GM12874 (cell line): ENCODE data around the gene QSOX1.

Source experiments
- CTCF ChIP-seq: IDR thresholded peaks from 2 replicates; pipeline ENCODE4 v1.5.1; 2011; ENCODE audit warnings: low read depth, mild to moderate bottlenecking, control low read depth, low read length, moderate library complexity; ENCODE audit not compliant: insufficient read depth

Gene QSOX1

GRCh38 chr1:180152588-180152987 lies 2.1 kb upstream of the QSOX1 start:
- TF ChIP-seq CTCF = no peak

- TF ChIP-seq CTCF = no peak
Observed at GRCh38 chr1:180153032-180153431, 1.6 kb upstream of the QSOX1 start.

GRCh38 chr1:180154003-180154324 lies 705 bp upstream of the QSOX1 start:
- TF ChIP-seq CTCF = no peak

- TF ChIP-seq CTCF = no peak
Observed at GRCh38 chr1:180155182-180155682, 563 bp downstream of the QSOX1 start.

GRCh38 chr1:180156201-180156600 lies 1.5 kb downstream of the QSOX1 start:
- no peak for TF ChIP-seq CTCF

- no peak for TF ChIP-seq CTCF
Observed at GRCh38 chr1:180156631-180157091, 2.0 kb downstream of the QSOX1 start.

- no peak for TF ChIP-seq CTCF
Observed at GRCh38 chr1:180157108-180157507, 2.4 kb downstream of the QSOX1 start.
